ENCODE data around the gene SPATA12. TPM values are rescaled to one million over a fixed set of nuclear protein-coding genes. Genes with fewer than 3 reads are reported as not detected.

The SPATA12 gene
- total RNA-seq, 4 donors from 2014 or later: not detected

DNA sequence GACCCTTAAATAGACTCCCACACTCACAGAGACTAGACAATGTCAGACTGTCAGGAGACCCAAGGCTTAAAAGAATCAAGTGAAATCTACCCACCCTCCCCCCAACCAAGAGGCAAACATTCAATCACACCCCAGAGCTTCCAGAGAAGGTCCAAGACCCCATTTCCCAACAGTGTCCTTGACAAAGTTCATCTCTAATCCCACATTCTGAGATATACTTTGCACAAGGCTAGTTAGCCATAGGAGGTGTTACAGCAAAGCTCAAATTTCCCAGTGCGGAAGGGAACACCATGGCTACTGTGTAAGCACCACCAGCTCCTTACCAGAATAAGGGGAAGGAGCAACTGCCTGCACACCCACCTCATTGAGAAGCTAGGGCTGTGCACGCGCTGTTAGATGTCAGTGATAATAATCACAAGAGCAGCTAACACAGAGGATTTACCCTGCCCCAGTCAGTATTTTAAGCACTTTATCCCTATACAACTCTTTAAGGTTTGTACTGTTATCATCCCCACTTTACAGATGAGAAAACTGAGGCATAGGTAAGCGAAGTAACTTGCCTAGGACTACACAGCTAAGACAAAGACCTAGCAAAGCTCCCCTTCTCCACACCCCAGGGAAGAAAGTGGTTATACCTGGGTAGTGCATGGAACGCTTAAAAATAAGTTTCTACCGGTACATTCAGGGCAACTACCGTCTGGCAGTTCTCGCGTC is 17.3 kb downstream of the SPATA12 start:
- Histone ChIP-seq H3K36me3 (no peaks in the 10 kb centered on the region), H3K27me3 (no peaks in the 10 kb centered on the region), H3K27ac (peak overlapping the region; percentile 73 to 84 (median 78)), H3K4me3 (peak overlapping the region in 3 of 4 donors; percentile 74 to 83 (median 78)), H3K4me1 (peaks cover 0 to 24% (median 11%) of the 10 kb centered on the region in 4 donors), H3K9me3 (no peaks in the 10 kb centered on the region)
- WGBS, 2 donors (ENCODE audit: low coverage in 1 of 2): 39% methylated on average over 9 of the region's 9 CpGs; no CpG with 5 or more reads in 1 of the 2 donors
- intact Hi-C loops (cut with DNase I; ENCODE audit: low total_unique reads): loop anchor here (5.0 kb wide), 1 partner anchor 80 kb away; no protein-coding TSS in a partner anchor
- DNase-seq: no peak
- in situ Hi-C loops (cut with MboI; ENCODE audit: low pct_ligation_motif_present in 1 of 4, low pct_unique_long_range_greater_than_20kb in 1 of 4, low sequenced_read_pairs in 3 of 4): no loop called here
- TF ChIP-seq, protein P1, sequence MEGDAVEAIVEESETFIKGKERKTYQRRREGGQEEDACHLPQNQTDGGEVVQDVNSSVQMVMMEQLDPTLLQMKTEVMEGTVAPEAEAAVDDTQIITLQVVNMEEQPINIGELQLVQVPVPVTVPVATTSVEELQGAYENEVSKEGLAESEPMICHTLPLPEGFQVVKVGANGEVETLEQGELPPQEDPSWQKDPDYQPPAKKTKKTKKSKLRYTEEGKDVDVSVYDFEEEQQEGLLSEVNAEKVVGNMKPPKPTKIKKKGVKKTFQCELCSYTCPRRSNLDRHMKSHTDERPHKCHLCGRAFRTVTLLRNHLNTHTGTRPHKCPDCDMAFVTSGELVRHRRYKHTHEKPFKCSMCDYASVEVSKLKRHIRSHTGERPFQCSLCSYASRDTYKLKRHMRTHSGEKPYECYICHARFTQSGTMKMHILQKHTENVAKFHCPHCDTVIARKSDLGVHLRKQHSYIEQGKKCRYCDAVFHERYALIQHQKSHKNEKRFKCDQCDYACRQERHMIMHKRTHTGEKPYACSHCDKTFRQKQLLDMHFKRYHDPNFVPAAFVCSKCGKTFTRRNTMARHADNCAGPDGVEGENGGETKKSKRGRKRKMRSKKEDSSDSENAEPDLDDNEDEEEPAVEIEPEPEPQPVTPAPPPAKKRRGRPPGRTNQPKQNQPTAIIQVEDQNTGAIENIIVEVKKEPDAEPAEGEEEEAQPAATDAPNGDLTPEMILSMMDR (IDR thresholded peaks at IDR 0.05): no peak
- TF ChIP-seq EP300 (IDR thresholded peaks at IDR 0.05; ENCODE audit: low read depth) (no peak), POLR2A (IDR thresholded peaks at IDR 0.05) (no peak), POLR2AphosphoS5 (IDR thresholded peaks at IDR 0.05) (no peak)

DNA sequence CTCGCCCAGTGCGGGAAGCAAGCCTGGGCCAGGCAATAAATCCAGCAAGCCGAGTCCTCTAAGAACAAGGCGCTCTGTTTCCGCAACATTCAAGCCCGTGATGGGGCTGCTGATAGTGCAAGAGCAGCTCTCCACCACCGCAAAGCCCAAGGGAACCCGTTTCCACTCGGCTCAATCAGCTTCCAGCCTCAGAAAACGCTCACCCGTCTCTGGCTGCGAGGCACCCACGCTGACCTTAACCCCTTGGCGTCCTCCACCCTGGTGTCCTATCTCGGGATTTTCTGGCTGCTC is 17.8 kb downstream of the SPATA12 start:
- in situ Hi-C loops (cut with MboI; ENCODE audit: low pct_ligation_motif_present in 1 of 4, low pct_unique_long_range_greater_than_20kb in 1 of 4, low sequenced_read_pairs in 3 of 4): no loop called here

DNA sequence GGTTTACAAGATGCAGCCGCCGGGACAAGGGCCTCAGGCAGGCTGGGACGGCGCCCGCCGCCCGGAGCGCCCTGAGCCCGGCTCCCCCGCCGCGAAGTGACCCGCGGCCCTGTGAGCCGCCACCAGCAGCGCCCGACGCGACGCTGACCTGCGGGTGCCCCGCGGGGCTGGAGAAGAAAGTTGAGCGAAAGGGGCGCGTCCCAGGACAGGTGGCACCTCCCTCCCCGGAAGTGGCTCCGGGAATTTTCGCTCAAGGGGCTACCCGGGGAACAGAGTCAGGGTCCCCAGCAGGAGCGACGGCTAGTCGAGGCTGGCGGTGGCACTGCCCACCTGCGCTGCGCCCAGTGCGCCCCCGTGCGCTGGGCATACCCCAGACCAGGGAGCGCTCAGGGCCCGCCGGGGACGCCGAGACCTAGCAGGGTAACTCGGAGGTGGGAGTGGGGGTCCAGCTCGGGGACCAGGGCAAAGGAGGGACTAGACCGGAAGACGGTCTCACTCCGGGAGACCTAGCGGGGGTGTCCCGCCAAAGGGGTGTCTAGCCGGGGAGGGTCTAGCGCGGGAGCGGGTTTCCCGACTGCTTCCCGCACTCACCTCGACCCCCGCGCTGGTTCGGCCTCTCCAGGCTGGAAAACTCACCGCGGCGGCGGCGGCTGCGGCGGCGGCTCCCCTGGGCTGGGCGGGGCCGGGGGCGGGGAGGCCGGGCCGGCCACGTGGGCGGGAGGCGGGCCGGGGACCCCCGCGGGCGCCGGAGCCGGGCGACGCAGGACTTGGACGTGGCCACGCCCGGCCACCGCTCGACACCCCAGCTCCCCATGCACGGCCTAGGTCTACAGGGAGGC is 18.4 kb downstream of the SPATA12 start:
- TF ChIP-seq POLR2A (IDR thresholded peaks at IDR 0.05) (no peak), POLR2AphosphoS5 (IDR thresholded peaks at IDR 0.05) (peak in 1 of 3 donors; percentile 31), EP300 (IDR thresholded peaks at IDR 0.05; ENCODE audit: low read depth) (no peak)
- TF ChIP-seq, protein P1 (IDR thresholded peaks at IDR 0.05): no peak
- in situ Hi-C loops (cut with MboI; ENCODE audit: low pct_ligation_motif_present in 1 of 4, low pct_unique_long_range_greater_than_20kb in 1 of 4, low sequenced_read_pairs in 3 of 4): no loop called here
- Histone ChIP-seq H3K4me1 (peaks cover 0 to 24% (median 11%) of the 10 kb centered on the region in 4 donors), H3K27me3 (no peaks in the 10 kb centered on the region), H3K27ac (peak overlapping the region; percentile 73 to 84 (median 78)), H3K4me3 (peak overlapping the region; percentile 46 to 83 (median 76)), H3K36me3 (no peaks in the 10 kb centered on the region), H3K9me3 (no peaks in the 10 kb centered on the region)
- DNase-seq: peak; percentile 54
- WGBS, 2 donors (ENCODE audit: low coverage in 1 of 2): 1% methylated on average over 76 of the region's 91 CpGs; no CpG with 5 or more reads in 1 of the 2 donors
- intact Hi-C loops (cut with DNase I; ENCODE audit: low total_unique reads): loop anchor here (5.0 kb wide), 1 partner anchor 82 kb away; no protein-coding TSS in a partner anchor

More for the DNA sequence above, 17.8 kb downstream of the SPATA12 start:
- 0% methylated on average over 15 of the region's 15 CpGs; no CpG with 5 or more reads in 1 of the 2 donors for WGBS, 2 donors (ENCODE audit: low coverage in 1 of 2)
- Histone ChIP-seq H3K4me3 (peak overlapping the region; percentile 46 to 83 (median 76)), H3K4me1 (peaks cover 0 to 24% (median 11%) of the 10 kb centered on the region in 4 donors), H3K27me3 (no peaks in the 10 kb centered on the region), H3K9me3 (no peaks in the 10 kb centered on the region), H3K27ac (peak overlapping the region; percentile 73 to 84 (median 78)), H3K36me3 (no peaks in the 10 kb centered on the region)
- DNase-seq: peak; percentile 66
- TF ChIP-seq EP300 (IDR thresholded peaks at IDR 0.05; ENCODE audit: low read depth) (no peak), POLR2AphosphoS5 (IDR thresholded peaks at IDR 0.05) (peak in 2 of 3 donors; percentile 20 to 22), POLR2A (IDR thresholded peaks at IDR 0.05) (peak; percentile 46)
- TF ChIP-seq, protein P1 (IDR thresholded peaks at IDR 0.05): no peak
- intact Hi-C loops (cut with DNase I; ENCODE audit: low total_unique reads): loop anchor here (5.0 kb wide), 1 partner anchor 81 kb away; no protein-coding TSS in a partner anchor

DNA sequence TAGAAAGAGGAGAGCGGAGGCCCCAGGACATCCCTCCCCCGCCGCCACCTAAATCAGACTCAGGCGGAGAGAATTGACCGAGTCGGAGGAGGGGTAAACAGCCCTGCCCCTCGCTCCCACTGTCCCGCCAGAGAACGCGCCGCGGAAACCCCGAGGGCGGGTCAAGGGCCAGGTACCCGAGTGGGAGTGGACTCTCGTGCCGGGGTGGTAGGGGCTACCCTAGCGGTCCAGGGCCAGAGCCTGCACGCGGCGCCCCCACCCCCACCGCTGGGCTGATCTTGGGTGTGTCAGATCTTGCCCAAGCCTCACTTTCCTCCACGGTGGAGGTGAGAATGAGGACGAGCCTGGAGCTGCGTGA is 19.0 kb downstream of the SPATA12 start:
- DNase-seq: peak; percentile 24
- H3K9me3 ChIP-seq: no peaks in the 10 kb centered on the region

More for the DNA sequence above, 19.0 kb downstream of the SPATA12 start:
- intact Hi-C loops (cut with DNase I; ENCODE audit: low total_unique reads) (loop anchor here (5.0 kb wide), 1 partner anchor 82 kb away; no protein-coding TSS in a partner anchor), in situ Hi-C loops (cut with MboI; ENCODE audit: low pct_ligation_motif_present in 1 of 4, low pct_unique_long_range_greater_than_20kb in 1 of 4, low sequenced_read_pairs in 3 of 4) (no loop called here)
- peaks cover 0 to 24% (median 11%) of the 10 kb centered on the region in 4 donors for H3K4me1 ChIP-seq
- H3K27me3 ChIP-seq: no peaks in the 10 kb centered on the region
- H3K27ac ChIP-seq: peak overlapping the region in 3 of 4 donors; percentile 30 to 80 (median 77)
- WGBS, 2 donors (ENCODE audit: low coverage in 1 of 2): 14% methylated on average over 19 of the region's 25 CpGs; no CpG with 5 or more reads in 1 of the 2 donors
- H3K36me3 ChIP-seq: no peaks in the 10 kb centered on the region
- peak overlapping the region; percentile 38 to 83 (median 76) for H3K4me3 ChIP-seq
- no peak for TF ChIP-seq POLR2A (IDR thresholded peaks at IDR 0.05)
- TF ChIP-seq, protein P1 (IDR thresholded peaks at IDR 0.05): no peak
- TF ChIP-seq EP300 (IDR thresholded peaks at IDR 0.05; ENCODE audit: low read depth): no peak
- TF ChIP-seq POLR2AphosphoS5 (IDR thresholded peaks at IDR 0.05): no peak
